ENCODE measurements around the gene SLC6A15. TPM values are rescaled to one million over a fixed set of nuclear protein-coding genes. Genes with fewer than 3 reads are reported as not detected.

SLC6A15 gene
- total and polyA plus RNA-seq, 2 of the 8 experiments (the other 6 are each of a cell fraction or from before 2014, with no cell fraction given), result 3.1 to 42.0 TPM

GRCh38 chr12:84929501-84929900 is 16.9 kb upstream of the SLC6A15 start:
- Histone ChIP-seq H3K14ac (ENCODE audit: insufficient read length) (no peak overlapping the region), H4K20me1 (replicated peaks in 1 of 2; ENCODE audit: control insufficient read depth in 1 of 2, insufficient read depth in 2 of 2, low read length in 2 of 2) (no peaks in the 10 kb centered on the region), H4K91ac (replicated peaks; ENCODE audit: insufficient read length, low read length) (no peak overlapping the region), H3K23ac (ENCODE audit: insufficient read length) (no peak overlapping the region), H3K9ac (replicated peaks in 1 of 4; ENCODE audit: extremely low read depth in 1 of 4, low read depth in 3 of 4, low read length in 3 of 4) (no peak overlapping the region), H3K36me3 (ENCODE audit: control insufficient read depth in 2 of 4, insufficient read depth in 4 of 4, low read length in 3 of 4) (no peaks in the 10 kb centered on the region), H3K4ac (replicated peaks; ENCODE audit: insufficient read length, low read depth, low read length) (no peak overlapping the region), H4K5ac (ENCODE audit: insufficient read length, low read depth, low read length) (no peak overlapping the region), H3K4me1 (replicated peaks in 1 of 4; ENCODE audit: control insufficient read depth in 3 of 4, insufficient read depth in 4 of 4, low read length in 3 of 4) (no peaks in the 10 kb centered on the region), H2BK120ac (replicated peaks; ENCODE audit: low read depth, low read length) (no peak overlapping the region), H2BK20ac (ENCODE audit: low read length) (no peak overlapping the region), H3K27ac (ENCODE audit: low read depth, low read length) (no peak overlapping the region), H3K56ac (replicated peaks; ENCODE audit: insufficient read length, low read depth, low read length) (no peak overlapping the region), H3K18ac (ENCODE audit: extremely low read depth, low read length) (no peak overlapping the region), H3K9me3 (ENCODE audit: insufficient read depth in 2 of 2, low read depth in 1 of 2, low read length in 1 of 2) (no peaks in the 10 kb centered on the region), H3K79me1 (ENCODE audit: low read depth, low read length) (no peaks in the 10 kb centered on the region), H3K79me2 (ENCODE audit: control insufficient read depth in 1 of 2, insufficient read depth in 2 of 2, low read length in 2 of 2) (no peaks in the 10 kb centered on the region), H3K23me2 (ENCODE audit: low read depth, low read length) (no peaks in the 10 kb centered on the region), H2BK12ac (ENCODE audit: low read depth, low read length) (no peak overlapping the region), H2BK15ac (ENCODE audit: low read length) (no peak overlapping the region), H2AK5ac (ENCODE audit: low read depth, low read length) (no peak overlapping the region), H3K4me3 (ENCODE audit: extremely low read depth in 1 of 4, insufficient read depth in 2 of 4, low read depth in 3 of 4, low read length in 4 of 4) (no peak overlapping the region), H2AFZ (ENCODE audit: low read length) (no peak overlapping the region), H2BK5ac (ENCODE audit: low read depth, low read length) (no peak overlapping the region), H3K27me3 (replicated peaks in 1 of 4; ENCODE audit: control insufficient read depth in 3 of 4, extremely low read depth in 1 of 4, insufficient read depth in 3 of 4, low read length in 3 of 4) (peaks cover 0 to 1% (median 0%) of the 10 kb centered on the region in 4 experiments; a peak in 1 of 7 replicates), H3K4me2 (ENCODE audit: insufficient read depth in 1 of 2, low read depth in 2 of 2, low read length in 2 of 2) (no peak overlapping the region), H4K8ac (ENCODE audit: extremely low read depth, insufficient read depth, low read length) (no peak overlapping the region)
- no peak for DNase-seq (ENCODE audit: low read depth in 1 of 2, low spot score in 2 of 2)
- FAIRE-seq, result no peak
- CTCF ChIA-PET (ENCODE audit: partially characterized antibody), result interaction anchor here (0.7 kb wide), 2 partner anchors 11 to 437 kb away, joined by 3 read pairs; no protein-coding TSS in a partner anchor
- no peak for TF ChIP-seq NRF1 (IDR thresholded peaks at IDR 0.05; ENCODE audit: low read depth, low read length)
- no peak for TF ChIP-seq RNF2 (IDR thresholded peaks at IDR 0.05; ENCODE audit: borderline replicate concordance, low read depth, low read length, missing control alignments, poor library complexity, severe bottlenecking)
- TF ChIP-seq KDM5A (IDR thresholded peaks at IDR 0.05; ENCODE audit: low read length), result no peak
- no peak for TF ChIP-seq RBBP5 (IDR thresholded peaks at IDR 0.05; ENCODE audit: borderline replicate concordance, low read depth, low read length)
- TF ChIP-seq TAF1 (IDR thresholded peaks at IDR 0.05; ENCODE audit: low read depth, low read length), result no peak
- no peak for TF ChIP-seq CTBP2 (IDR thresholded peaks at IDR 0.05; ENCODE audit: borderline replicate concordance, insufficient read depth, insufficient read length, low read length)
- TF ChIP-seq ATF2 (IDR thresholded peaks at IDR 0.05; ENCODE audit: low read length), result no peak
- WGBS, 2 experiments (ENCODE audit: extremely low coverage in 1 of 2, insufficient coverage in 1 of 2, insufficient read length in 1 of 2, insufficient replicate concordance in 2 of 2, low coverage in 1 of 2, low lambda C conversion rate in 2 of 2, missing lambda C conversion rate in 1 of 2), result 94% methylated on average over 1 of the region's 1 CpG; no CpG with 5 or more reads in 1 of the 2 experiments
- POLR2A ChIA-PET (ENCODE audit: partially characterized antibody), result no interaction called here
